BE2C (cell line): Measurements from ENCODE around the gene CCNO.

ENCODE experiments used
- DNase-seq: peaks from one replicate; pipeline ENCODE4 v3.0.0-alpha.2; 2020
- H3K27me3 ChIP-seq: fragments of 250-450 bp; sonication (Bioruptor Pico); 2 replicates; pipeline ENCODE4 v1.5.1; 2020; ENCODE audit warnings: mild to moderate bottlenecking
- H3K36me3 ChIP-seq: fragments of 250-450 bp; sonication (Bioruptor Pico); 2 replicates; pipeline ENCODE4 v1.5.1; 2020; ENCODE audit warnings: mild to moderate bottlenecking
- H3K4me1 ChIP-seq: fragments of 250-450 bp; sonication (Bioruptor Pico); 2 replicates; pipeline ENCODE4 v1.5.1; 2020
- H3K4me3 ChIP-seq: 2 replicates; pipeline ENCODE4 v1.5.1; 2011; ENCODE audit warnings: low read depth, low read length
- H3K9me3 ChIP-seq: fragments of 250-450 bp; sonication (Bioruptor Pico); 2 replicates; pipeline ENCODE4 v1.5.1; 2020
- TF ChIP-seq, protein P1 (sequence below): IDR thresholded peaks from 2 replicates; pipeline ENCODE4 v1.5.1; 2012; ENCODE audit warnings: mild to moderate bottlenecking, low read depth, low read length

The CCNO gene

DNA sequence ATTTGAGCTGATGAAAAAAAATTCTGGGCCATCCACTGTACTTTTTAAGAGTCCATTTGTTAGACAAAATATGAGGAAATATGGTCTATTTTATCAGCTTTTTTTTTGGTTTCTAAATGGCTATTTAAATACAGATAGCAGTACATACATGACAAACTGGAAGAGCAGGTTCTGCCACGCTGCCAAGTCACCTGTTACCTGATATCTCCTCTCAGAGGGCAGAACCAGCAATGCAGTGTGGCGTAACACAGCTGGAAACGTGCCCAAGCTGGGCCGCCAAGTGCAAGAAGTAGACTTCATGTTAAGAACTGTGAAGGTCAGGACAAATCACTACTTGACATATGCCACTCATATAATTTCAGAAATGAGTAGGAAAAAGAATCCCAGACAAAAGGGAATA lies 14.4 kb downstream of the CCNO start:
- DNase-seq, result no peak
- H3K27me3 ChIP-seq, result peaks cover 56% of the 10 kb centered on the region
- H3K4me1 ChIP-seq, result no peaks in the 10 kb centered on the region
- no peaks in the 10 kb centered on the region for H3K9me3 ChIP-seq
- TF ChIP-seq, protein P1, sequence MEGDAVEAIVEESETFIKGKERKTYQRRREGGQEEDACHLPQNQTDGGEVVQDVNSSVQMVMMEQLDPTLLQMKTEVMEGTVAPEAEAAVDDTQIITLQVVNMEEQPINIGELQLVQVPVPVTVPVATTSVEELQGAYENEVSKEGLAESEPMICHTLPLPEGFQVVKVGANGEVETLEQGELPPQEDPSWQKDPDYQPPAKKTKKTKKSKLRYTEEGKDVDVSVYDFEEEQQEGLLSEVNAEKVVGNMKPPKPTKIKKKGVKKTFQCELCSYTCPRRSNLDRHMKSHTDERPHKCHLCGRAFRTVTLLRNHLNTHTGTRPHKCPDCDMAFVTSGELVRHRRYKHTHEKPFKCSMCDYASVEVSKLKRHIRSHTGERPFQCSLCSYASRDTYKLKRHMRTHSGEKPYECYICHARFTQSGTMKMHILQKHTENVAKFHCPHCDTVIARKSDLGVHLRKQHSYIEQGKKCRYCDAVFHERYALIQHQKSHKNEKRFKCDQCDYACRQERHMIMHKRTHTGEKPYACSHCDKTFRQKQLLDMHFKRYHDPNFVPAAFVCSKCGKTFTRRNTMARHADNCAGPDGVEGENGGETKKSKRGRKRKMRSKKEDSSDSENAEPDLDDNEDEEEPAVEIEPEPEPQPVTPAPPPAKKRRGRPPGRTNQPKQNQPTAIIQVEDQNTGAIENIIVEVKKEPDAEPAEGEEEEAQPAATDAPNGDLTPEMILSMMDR, result no peak
- no peak overlapping the region for H3K4me3 ChIP-seq
- H3K36me3 ChIP-seq, result no peaks in the 10 kb centered on the region

DNA sequence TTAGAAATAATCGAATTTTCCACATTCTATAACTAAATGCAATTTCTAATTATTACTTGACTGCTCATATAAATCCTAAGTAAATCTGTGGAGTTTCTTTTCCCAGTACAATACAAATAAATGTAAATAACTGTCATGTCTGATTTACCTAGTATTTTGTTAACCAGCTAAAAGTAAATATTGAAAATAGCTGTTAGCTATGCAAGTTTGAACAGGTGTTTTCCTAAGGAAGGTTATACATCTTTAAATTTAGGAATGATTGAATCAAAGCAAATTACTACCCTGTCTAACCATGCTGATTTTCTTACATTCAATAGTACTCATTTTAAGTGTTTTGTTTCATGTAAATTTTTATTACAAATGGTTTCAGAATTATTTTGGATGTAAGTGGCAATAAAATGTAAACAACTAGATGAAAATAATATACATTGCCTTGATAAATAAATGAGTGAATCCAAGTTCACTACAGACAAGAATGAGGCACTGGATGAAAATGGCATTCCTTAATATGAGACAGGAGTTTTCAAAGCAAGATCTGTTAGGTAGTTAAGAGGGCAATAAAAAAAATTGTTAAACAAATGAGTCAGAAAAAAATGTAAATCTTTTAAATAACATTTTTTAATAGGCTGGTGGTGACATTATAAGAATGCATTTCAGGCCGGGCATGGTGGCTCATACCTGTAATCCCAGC lies 22.1 kb downstream of the CCNO start:
- Histone ChIP-seq H3K36me3 (no peaks in the 10 kb centered on the region), H3K4me3 (no peak overlapping the region), H3K4me1 (no peaks in the 10 kb centered on the region), H3K27me3 (peaks cover 25% of the 10 kb centered on the region), H3K9me3 (no peaks in the 10 kb centered on the region)
- no peak for DNase-seq
- TF ChIP-seq, protein P1, result no peak

DNA sequence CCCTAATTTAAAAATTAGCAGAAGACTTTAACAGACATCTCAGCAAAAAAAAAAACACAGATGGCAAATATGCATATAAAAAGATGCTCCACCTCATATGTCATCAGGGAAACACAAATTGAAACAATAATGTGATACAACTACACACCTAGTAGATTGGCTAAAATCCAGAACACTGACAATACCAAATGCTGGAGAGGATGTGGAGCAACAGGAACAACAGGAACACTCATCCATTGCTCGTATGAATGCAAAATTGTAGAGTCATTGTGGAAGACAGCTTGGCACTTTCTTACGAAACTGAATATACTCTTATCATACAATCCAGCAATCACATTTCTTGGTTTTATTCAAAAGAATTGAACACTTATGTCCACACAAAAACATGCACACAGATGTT lies 28.4 kb downstream of the CCNO start:
- H3K4me1 ChIP-seq, result no peaks in the 10 kb centered on the region
- no peaks in the 10 kb centered on the region for H3K9me3 ChIP-seq
- TF ChIP-seq, protein P1, result no peak
- H3K36me3 ChIP-seq, result no peaks in the 10 kb centered on the region
- peaks cover 20% of the 10 kb centered on the region for H3K27me3 ChIP-seq
- DNase-seq, result no peak
- no peak overlapping the region for H3K4me3 ChIP-seq

GRCh38 chr5:55191165-55191564 lies 42.2 kb downstream of the CCNO start:
- no peaks in the 10 kb centered on the region for H3K9me3 ChIP-seq
- peaks cover 67% of the 10 kb centered on the region for H3K27me3 ChIP-seq
- no peaks in the 10 kb centered on the region for H3K4me1 ChIP-seq
- no peak overlapping the region for H3K4me3 ChIP-seq
- DNase-seq, result no peak
- no peaks in the 10 kb centered on the region for H3K36me3 ChIP-seq
- TF ChIP-seq, protein P1, result no peak

- DNase-seq, result no peak
Observed at GRCh38 chr5:55188656-55189540, 44.5 kb downstream of the CCNO start.

More at GRCh38 chr5:55188656-55189540, 44.5 kb downstream of the CCNO start:
- no peak overlapping the region for H3K4me3 ChIP-seq
- no peaks in the 10 kb centered on the region for H3K36me3 ChIP-seq
- H3K9me3 ChIP-seq, result no peaks in the 10 kb centered on the region; the same call in 1 of the 2 replicates
- TF ChIP-seq, protein P1, result no peak
- H3K4me1 ChIP-seq, result no peaks in the 10 kb centered on the region
- H3K27me3 ChIP-seq, result peaks cover 67% of the 10 kb centered on the region
